22Rv1 (cell line): ENCODE measurements around the gene GRK3.

ENCODE experiments used
- CTCF ChIP-seq: fragments of 450-650 bp; IDR thresholded peaks from 2 replicates; pipeline ENCODE4 v1.5.1; 2017; ENCODE audit warnings: mild to moderate bottlenecking
- ZFX ChIP-seq: fragments of 450-650 bp; IDR thresholded peaks from 2 replicates; pipeline ENCODE4 v1.6.1; 2017; ENCODE audit warnings: antibody characterized with exemption, borderline replicate concordance

GRCh38 chr22:25551396-25551795, 13.1 kb upstream of the GRK3 start:
- TF ChIP-seq ZFX: no peak
- TF ChIP-seq CTCF: no peak
